Esophagus muscularis mucosa (tissue), 4 donors: ENCODE results near the gene IFT122. TPM values are rescaled to one million over a fixed set of nuclear protein-coding genes. Genes with fewer than 3 reads are reported as not detected.

Experiments
- DNase-seq: peaks from one replicate; pipeline ENCODE4 v3.0.0-alpha.2; 2017; ENCODE audit errors: extremely low spot score
- H3K27ac ChIP-seq, 4 donors: fragments of 200-600 bp; sonication (generic); replicated peaks in 1 of 4; 1 replicate in 3 of 4; 2 replicates in 1 of 4; pipeline ENCODE4 v1.5.1; 2016 to 2019; ENCODE audit warnings: mild to moderate bottlenecking in 1 of 4
- H3K27me3 ChIP-seq, 4 donors: fragments of 200-600 bp; sonication (generic); one replicate each; pipeline versions ENCODE4 v1.5.1 to v1.6.0; 2016 to 2019
- H3K36me3 ChIP-seq, 4 donors: fragments of 200-600 bp; sonication (generic); one replicate each; pipeline ENCODE4 v1.5.1; 2016 to 2019
- H3K4me1 ChIP-seq, 4 donors: fragments of 200-600 bp; sonication (generic); one replicate each; pipeline ENCODE4 v1.5.1; 2016 to 2019
- H3K4me3 ChIP-seq, 4 donors: fragments of 200-600 bp; sonication (generic); 1 replicate in 2 of 4; 2 replicates in 2 of 4; pipeline ENCODE4 v1.5.1; 2016 to 2019; ENCODE audit warnings: mild to moderate bottlenecking in 4 of 4, moderate library complexity in 1 of 4
- H3K9me3 ChIP-seq, 4 donors: fragments of 200-600 bp; sonication (generic); 1 replicate in 3 of 4; 2 replicates in 1 of 4; pipeline ENCODE4 v1.5.1; 2016 to 2019
- EP300 ChIP-seq: sonication (generic); formaldehyde crosslinking; IDR thresholded peaks from one replicate; pipeline ENCODE4 v1.6.1; 2017; ENCODE audit warnings: antibody characterized with exemption
- POLR2A ChIP-seq: fragments of 450-650 bp; IDR thresholded peaks from one replicate; pipeline ENCODE4 v1.6.1; 2017; ENCODE audit warnings: antibody characterized with exemption, moderate library complexity, mild to moderate bottlenecking, low read depth
- POLR2AphosphoS5 ChIP-seq, 2 donors: sonication (generic); formaldehyde crosslinking; IDR thresholded peaks; one replicate each; pipeline ENCODE4 v1.6.1; 2017; ENCODE audit warnings: antibody characterized with exemption in 2 of 2
- WGBS: methylation state at CpG from one replicate; pipeline ENCODE4 v1.1.5; 2018; 5-methylcytosine and 5-hydroxymethylcytosine counted together
- intact Hi-C: fragments of 100-400 bp; cut with DNase I; formaldehyde crosslinking; loops from one replicate; pipeline ENCODE4 v1.15.1; 2023
- total RNA-seq, 4 donors: library from RNA; depleted of rRNA; stranded (reverse); fragments of >200 nt; gene quantifications; one replicate each; pipeline versions ENCODE4 v1.1.0 to v1.2.1, GENCODE V29; 2016
- TF ChIP-seq, protein P1 (sequence below), 3 experiments: fragments of 200-600 bp in 2 of 3; fragments of 450-650 bp in 1 of 3; sonication (generic) in 2 of 3; IDR thresholded peaks; one replicate each; pipeline ENCODE4 v1.5.1; 2017 to 2019; ENCODE audit warnings: antibody characterized with exemption in 3 of 3, mild to moderate bottlenecking in 2 of 3, moderate library complexity in 1 of 3

IFT122 gene
- total RNA-seq, 4 donors from 2014 or later, result 19.5 to 32.8 (median 21.9) TPM

DNA sequence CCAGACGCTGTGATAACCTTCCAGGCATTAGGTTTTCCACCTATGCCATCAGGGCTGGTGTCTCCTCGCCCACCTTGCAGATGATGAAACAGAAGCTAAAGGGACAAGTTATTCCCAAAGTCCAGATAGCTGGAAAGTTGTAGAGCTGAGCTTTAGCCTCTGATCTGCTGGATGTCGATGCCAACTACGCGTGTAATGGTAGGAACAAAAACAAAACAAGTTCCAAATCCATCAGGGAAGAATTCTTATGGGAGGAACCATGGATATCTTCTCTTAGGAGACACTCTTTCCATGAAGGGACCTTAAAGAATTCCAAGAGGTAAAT is 60.3 kb downstream of the IFT122 start:
- TF ChIP-seq, protein P1, sequence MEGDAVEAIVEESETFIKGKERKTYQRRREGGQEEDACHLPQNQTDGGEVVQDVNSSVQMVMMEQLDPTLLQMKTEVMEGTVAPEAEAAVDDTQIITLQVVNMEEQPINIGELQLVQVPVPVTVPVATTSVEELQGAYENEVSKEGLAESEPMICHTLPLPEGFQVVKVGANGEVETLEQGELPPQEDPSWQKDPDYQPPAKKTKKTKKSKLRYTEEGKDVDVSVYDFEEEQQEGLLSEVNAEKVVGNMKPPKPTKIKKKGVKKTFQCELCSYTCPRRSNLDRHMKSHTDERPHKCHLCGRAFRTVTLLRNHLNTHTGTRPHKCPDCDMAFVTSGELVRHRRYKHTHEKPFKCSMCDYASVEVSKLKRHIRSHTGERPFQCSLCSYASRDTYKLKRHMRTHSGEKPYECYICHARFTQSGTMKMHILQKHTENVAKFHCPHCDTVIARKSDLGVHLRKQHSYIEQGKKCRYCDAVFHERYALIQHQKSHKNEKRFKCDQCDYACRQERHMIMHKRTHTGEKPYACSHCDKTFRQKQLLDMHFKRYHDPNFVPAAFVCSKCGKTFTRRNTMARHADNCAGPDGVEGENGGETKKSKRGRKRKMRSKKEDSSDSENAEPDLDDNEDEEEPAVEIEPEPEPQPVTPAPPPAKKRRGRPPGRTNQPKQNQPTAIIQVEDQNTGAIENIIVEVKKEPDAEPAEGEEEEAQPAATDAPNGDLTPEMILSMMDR (IDR thresholded peaks at IDR 0.05), result no peak
- TF ChIP-seq POLR2AphosphoS5 (IDR thresholded peaks at IDR 0.05) (no peak), POLR2A (no peak), EP300 (no peak)
- intact Hi-C loops, result no loop called here
- Histone ChIP-seq H3K4me3 (no peak overlapping the region), H3K4me1 (peaks cover 0 to 78% (median 8%) of the 10 kb centered on the region in 4 donors), H3K36me3 (peaks cover 16 to 81% (median 46%) of the 10 kb centered on the region in 4 donors), H3K9me3 (no peaks in the 10 kb centered on the region), H3K27me3 (no peaks in the 10 kb centered on the region), H3K27ac (peak overlapping the region in 3 of 4 donors; percentile 16 to 54 (median 43))
- no peak for DNase-seq
- WGBS, result 93% methylated on average over 5 of the region's 5 CpGs

DNA sequence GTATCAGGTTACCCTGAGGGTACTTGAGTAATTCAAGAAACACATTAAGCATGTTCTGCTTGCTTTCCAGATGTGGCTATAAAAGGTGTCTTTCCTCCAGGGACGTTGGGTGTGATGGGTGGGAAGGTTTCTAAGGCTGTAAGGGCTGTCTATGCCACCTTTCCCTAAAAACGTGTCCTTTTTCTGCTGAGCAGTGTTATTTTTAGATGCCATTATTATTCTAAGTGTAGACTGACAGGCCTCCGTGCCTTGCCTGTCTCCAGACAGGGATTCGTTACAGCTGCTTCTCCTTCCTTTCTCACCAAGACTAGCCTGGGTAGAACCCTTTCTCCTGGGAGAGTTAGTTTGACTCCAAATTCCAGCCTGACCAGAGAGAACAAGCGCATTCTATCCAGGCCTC is 61.6 kb downstream of the IFT122 start:
- DNase-seq, result no peak
- peaks cover 0 to 86% (median 6%) of the 10 kb centered on the region in 4 donors for H3K4me1 ChIP-seq
- H3K9me3 ChIP-seq, result no peaks in the 10 kb centered on the region
- no peak overlapping the region for H3K4me3 ChIP-seq
- H3K27ac ChIP-seq, result no peak overlapping the region
- intact Hi-C loops, result no loop called here
- TF ChIP-seq POLR2A (no peak), EP300 (no peak), POLR2AphosphoS5 (IDR thresholded peaks at IDR 0.05) (no peak)
- TF ChIP-seq, protein P1 (IDR thresholded peaks at IDR 0.05), result no peak
- H3K36me3 ChIP-seq, result peaks cover 23 to 83% (median 46%) of the 10 kb centered on the region in 4 donors
- no peaks in the 10 kb centered on the region for H3K27me3 ChIP-seq
- 83% methylated on average over 5 of the region's 5 CpGs for WGBS

DNA sequence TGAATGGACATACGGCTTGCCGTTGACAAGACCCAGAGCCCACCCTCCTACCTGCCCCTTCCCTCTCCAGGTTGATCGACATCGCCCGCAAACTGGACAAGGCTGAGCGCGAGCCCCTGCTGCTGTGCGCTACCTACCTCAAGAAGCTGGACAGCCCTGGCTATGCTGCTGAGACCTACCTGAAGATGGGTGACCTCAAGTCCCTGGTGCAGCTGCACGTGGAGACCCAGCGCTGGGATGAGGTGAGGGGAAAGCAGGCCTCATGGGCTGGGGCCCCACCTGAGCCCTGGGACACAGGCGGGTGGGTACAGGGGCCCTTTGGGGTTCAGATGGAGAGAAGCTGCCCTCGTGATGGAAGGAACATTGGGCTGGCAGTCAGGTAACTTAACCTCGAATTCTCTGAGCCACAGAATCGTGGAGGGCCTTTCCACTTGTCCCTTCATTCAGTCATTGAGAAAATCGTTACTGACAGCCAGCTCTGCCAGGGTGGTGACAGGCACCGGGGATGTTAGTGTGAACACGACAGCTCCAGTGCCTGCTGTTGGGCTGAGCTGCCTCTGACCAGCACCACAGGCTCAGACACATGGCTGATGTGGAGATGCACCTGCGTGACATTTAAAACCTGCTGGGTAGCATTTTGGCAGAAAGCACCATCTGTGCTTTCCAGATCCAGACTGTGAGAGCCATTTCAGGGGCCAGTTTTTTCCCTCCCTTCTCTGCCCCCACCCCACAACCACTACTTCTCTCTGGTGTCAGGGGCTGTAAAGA is 62.8 kb downstream of the IFT122 start:
- DNase-seq, result no peak
- Histone ChIP-seq H3K4me3 (no peak overlapping the region), H3K27ac (no peak overlapping the region), H3K4me1 (peaks cover 0 to 86% (median 14%) of the 10 kb centered on the region in 4 donors), H3K36me3 (peaks cover 16 to 84% (median 54%) of the 10 kb centered on the region in 4 donors), H3K27me3 (no peaks in the 10 kb centered on the region), H3K9me3 (no peaks in the 10 kb centered on the region)
- WGBS, result 98% methylated on average over 11 of the region's 18 CpGs
- intact Hi-C loops, result no loop called here
- no peak for TF ChIP-seq POLR2AphosphoS5 (IDR thresholded peaks at IDR 0.05)
- TF ChIP-seq, protein P1 (IDR thresholded peaks at IDR 0.05), result no peak
- TF ChIP-seq POLR2A, result no peak
- no peak for TF ChIP-seq EP300

DNA sequence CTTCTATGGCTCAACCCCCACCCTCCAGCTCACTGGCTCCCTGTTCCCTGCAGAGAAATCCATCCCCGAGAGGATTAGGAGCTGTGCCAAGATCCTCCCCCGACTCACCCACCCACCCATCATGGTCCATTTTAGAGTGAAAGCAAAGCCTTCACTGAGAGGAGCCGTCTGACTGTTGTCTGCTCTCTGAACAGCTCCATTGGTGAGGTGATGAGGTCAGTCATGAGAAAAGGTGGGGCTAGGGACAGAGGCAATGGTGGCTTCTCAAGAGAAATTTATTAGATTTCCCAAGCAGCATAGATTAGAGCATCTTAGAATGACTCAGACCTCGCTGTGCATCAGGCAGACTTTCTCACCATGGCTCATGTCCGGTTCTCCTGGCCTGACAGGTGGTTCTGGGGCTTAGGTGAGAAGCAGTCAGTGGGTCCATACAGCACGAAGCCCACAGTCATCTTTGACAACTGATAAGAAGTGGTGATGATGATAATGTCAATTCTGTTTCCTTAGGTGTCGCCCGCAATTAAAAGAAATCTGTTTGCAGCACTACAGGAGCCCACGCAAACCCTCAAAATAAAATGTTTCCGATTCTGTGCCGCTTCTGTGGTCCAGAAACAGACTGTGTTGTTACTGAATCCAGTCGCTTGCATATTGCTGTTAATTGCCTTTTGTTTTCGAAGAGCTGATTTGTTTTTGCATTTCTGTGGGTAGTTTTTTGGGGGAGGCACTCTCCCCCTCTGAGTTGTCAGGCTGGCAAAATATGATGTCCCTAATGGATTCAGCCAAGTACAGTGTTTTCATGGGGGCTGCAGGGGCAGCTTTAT is 63.7 kb downstream of the IFT122 start:
- H3K9me3 ChIP-seq, result no peaks in the 10 kb centered on the region
- 82% methylated on average over 13 of the region's 13 CpGs for WGBS
- intact Hi-C loops, result no loop called here
- no peaks in the 10 kb centered on the region for H3K27me3 ChIP-seq
- peaks cover 16 to 89% (median 56%) of the 10 kb centered on the region in 4 donors for H3K36me3 ChIP-seq
- no peak for DNase-seq
- no peak overlapping the region for H3K27ac ChIP-seq
- H3K4me3 ChIP-seq, result no peak overlapping the region
- TF ChIP-seq POLR2AphosphoS5 (IDR thresholded peaks at IDR 0.05), result no peak
- no peak for TF ChIP-seq EP300
- TF ChIP-seq, protein P1 (IDR thresholded peaks at IDR 0.05), result no peak
- no peak for TF ChIP-seq POLR2A
- peaks cover 0 to 81% (median 14%) of the 10 kb centered on the region in 4 donors for H3K4me1 ChIP-seq
